ENCODE results near the gene MSH4.
"Not testable (repeated sequence)": the region's sequence is repeated elsewhere in the genome, so short reads cannot be mapped to it uniquely, and the experiment has no call there.

The MSH4 gene

DNA sequence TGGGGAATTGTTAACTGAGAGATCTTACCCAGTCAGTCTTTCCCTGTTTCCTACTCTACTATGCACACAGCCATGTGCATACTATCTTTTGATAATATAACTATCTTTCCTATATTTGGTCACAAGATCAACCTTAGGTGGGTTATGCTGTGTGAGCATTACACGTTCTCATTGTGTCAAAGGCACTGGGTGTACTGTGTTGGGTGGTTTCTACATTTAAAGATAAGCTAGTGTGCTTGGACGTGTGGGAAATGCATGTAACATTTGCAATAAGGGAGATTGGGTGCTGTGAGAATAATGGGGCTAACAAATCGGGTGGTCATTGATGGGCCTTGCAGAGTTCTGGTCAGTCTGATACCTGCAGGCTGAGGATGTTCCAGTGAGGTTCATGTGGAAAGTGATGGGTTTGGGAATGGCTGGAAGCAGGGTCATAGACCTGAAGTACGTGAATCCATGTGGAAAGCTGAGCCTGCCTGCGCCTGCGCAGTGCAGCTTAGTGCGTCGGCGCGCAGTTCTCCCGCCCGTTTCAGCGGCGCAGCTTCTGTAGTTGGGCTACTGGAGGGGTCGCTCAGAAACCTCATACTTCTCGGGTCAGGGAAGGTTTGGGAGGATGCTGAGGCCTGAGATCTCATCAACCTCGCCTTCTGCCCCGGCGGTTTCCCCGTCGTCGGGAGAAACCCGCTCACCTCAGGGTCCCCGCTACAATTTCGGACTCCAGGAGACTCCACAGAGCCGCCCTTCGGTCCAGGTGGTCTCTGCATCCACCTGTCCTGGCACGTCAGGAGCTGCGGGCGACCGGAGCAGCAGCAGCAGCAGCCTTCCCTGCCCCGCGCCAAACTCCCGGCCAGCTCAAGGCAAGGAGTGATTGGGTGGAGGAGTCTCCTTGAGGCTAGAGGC lies at the start of gene MSH4:
Gene MSH4 (plus strand): TSS at position 507 of the 897 bp plus-strand sequence. CDS start 104 bp downstream, at position 611.
- H3K27ac ChIP-seq = no peak within 1 kb of the TSS
- no peak for TF ChIP-seq ZFX (IDR thresholded peaks at IDR 0.05)
- TF ChIP-seq, protein P1, sequence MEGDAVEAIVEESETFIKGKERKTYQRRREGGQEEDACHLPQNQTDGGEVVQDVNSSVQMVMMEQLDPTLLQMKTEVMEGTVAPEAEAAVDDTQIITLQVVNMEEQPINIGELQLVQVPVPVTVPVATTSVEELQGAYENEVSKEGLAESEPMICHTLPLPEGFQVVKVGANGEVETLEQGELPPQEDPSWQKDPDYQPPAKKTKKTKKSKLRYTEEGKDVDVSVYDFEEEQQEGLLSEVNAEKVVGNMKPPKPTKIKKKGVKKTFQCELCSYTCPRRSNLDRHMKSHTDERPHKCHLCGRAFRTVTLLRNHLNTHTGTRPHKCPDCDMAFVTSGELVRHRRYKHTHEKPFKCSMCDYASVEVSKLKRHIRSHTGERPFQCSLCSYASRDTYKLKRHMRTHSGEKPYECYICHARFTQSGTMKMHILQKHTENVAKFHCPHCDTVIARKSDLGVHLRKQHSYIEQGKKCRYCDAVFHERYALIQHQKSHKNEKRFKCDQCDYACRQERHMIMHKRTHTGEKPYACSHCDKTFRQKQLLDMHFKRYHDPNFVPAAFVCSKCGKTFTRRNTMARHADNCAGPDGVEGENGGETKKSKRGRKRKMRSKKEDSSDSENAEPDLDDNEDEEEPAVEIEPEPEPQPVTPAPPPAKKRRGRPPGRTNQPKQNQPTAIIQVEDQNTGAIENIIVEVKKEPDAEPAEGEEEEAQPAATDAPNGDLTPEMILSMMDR (conservative IDR thresholded peaks at IDR 0.05) = no peak

DNA sequence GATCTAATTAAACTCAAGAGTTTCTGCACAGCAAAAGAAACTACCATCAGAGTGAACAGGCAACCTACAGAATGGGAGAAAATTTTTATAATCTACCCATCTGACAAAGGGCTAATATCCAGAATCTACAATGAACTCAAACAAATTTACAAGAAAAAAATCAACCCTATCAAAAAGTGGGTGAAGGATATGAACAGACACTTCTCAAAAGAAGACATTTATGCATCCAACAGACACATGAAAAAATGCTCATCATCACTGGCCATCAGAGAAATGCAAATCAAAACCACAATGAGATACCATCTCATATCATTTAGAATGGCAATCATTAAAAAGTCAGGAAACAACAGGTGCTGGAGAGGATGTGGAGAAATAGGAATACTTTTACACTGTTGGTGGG lies 39.5 kb upstream of the MSH4 start:
- not testable (repeated sequence) for H3K27ac ChIP-seq

DNA sequence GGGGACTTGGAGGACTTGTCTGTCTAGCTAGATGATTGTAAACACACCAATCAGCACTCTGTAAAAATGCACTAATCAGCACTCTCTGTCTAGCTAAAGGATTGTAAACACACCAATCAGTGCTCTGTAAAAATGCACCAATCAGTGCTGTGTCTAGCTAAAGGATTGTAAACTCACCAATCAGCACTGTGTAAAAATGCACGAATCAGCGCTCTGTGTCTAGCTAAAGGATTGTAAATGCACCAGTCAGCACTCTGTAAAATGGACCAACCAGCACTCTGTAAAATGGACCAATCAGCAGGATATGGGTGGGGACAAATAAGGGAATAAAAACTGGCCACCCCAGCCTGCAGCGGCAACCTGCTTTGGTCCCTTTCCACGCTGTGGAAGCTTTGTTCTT lies 38.1 kb upstream of the MSH4 start:
- not testable (repeated sequence) for H3K27ac ChIP-seq

DNA sequence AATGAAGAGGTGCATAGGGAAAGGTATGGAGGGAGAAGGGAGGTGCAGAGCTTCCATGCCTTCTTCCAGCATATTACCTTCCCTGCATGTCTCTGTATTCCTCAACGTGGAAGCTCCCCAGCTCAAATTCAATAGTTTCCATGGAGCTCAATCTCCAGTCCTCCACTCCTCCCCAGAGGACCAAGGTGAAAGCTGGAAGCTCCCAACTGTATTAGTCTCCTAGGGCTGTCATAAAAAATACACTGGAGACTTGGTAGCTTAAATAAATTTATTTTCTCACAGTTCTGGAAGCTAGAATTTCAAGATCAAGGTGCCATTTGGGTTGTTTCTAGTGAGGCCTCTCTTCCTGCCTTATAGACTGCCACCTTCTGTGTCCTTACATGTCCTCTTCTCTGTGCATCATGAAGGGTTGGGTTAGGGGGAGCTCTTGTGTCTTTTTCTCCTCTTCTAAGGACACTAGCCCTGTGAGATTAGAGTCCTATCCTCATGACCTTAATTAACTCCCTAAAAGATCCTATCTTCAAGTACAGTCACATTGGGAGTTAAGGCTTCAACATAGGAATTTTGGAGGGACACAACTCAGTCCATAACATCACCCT lies 32.5 kb upstream of the MSH4 start:
- no peak overlapping the region for H3K27ac ChIP-seq
- TF ChIP-seq, protein P1 (conservative IDR thresholded peaks at IDR 0.05) = no peak
- TF ChIP-seq ZFX (IDR thresholded peaks at IDR 0.05) = no peak

DNA sequence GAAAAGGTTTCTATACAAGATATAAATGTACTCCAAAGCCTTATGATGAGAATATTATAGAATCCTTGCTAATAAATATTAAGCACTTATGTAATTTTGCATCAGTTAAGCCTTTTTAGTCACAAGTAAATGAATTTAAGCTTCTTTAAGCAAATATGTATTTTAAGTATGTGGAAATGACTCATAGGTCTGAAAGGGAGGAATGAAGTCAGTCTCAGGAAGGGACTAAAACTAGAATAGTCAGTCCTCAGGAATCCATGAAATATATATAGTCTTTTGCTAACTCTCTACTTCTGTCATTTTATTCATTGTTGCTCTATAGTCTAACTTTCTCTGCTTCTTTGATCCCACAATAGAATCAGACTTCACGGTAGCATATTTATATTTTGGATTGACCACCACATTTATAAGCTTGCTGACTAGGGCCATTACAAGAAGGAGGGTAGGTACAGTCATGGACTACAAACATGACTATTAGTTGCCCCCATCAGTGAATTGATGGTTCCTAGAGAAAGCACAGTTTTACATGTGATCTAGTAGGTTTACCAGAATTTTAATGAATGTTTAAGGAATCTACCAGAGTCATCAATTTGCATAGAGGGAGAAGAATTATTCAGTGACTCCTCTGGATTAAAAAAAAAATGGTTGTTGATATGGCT lies 30.9 kb upstream of the MSH4 start:
- H3K27ac ChIP-seq = no peak overlapping the region
- TF ChIP-seq, protein P1 (conservative IDR thresholded peaks at IDR 0.05) = no peak
- TF ChIP-seq ZFX (IDR thresholded peaks at IDR 0.05) = no peak

DNA sequence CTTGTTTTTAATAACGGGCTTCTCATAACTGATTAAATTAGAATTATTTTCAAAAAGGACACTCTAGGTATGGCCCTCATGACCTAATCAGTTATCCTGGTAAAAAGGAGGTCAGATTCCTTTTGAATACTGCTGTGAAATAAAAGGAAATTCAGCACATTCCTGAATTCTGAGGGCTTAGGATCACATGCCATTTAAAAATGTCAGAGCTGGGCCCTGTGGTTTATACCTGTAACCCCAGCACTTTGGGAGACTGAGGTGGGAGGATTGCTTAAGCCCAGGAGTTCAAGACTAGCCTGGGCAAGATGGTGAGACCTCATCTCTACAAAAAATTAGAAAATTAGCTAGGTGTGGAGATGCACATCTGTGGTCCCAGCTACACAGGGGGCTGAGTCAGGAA lies 28.7 kb upstream of the MSH4 start:
- H3K27ac ChIP-seq = no peak overlapping the region
- no peak for TF ChIP-seq ZFX (IDR thresholded peaks at IDR 0.05)
- TF ChIP-seq, protein P1 (conservative IDR thresholded peaks at IDR 0.05) = no peak

DNA sequence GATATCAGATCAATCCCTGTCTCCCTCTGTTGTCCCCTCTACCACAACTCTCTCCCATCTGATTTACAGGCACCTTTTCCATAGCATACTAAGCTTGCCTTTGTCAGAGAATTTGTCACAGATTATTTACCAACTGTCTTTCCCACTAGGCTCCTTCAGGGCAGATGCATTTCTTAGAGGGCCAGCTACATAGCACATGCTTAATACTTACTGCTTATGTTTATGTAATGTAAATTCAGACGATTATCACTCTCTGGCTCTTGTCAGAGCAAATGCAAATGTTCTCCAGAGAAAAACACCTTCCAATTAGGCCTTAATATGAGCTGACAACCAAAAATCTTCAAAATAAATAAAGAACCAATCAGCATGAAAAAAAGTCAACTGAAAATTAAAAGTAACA lies 25.9 kb upstream of the MSH4 start:
- H3K27ac ChIP-seq = no peak overlapping the region
- TF ChIP-seq ZFX (IDR thresholded peaks at IDR 0.05) = no peak
- TF ChIP-seq, protein P1 (conservative IDR thresholded peaks at IDR 0.05) = no peak

DNA sequence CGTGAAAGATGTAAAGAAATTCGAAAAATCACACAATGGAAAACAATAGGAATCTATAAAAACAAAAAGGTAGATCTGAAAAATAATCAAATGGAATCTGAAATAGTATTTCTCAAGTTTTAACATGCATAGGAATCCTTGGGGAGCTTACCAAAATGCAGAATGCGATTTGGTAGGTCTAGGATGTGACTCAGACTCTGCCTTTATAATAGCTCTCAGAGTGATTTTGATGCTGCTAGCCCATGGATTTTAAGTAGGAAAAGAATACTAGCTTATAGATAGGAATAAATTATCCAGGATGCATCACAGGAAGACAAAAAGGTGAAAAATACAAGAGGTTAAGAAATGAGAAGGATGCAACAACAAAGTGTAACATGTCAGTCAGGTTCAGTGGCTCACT lies 24.7 kb upstream of the MSH4 start:
- H3K27ac ChIP-seq = no peak overlapping the region
- TF ChIP-seq ZFX (IDR thresholded peaks at IDR 0.05) = no peak
- TF ChIP-seq, protein P1 (conservative IDR thresholded peaks at IDR 0.05) = no peak

DNA sequence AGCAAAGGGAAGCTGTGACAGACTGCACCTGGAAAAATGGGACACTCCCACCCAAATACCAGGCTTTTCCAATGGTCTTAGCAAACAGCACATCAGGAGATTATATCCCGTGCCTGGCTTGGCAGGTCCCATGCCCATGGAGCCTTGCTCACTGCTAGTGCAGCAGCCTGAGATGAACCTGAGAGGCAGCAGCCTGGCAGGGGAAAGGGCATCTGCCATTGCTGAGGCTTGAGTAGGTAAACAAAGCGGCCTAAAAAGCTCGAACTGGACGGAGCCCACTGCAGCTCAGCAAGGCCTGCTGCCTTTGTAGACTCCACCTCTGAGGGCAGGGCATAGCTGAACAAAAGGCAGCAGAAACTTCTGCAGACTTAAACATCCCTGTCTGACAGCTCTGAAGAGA lies 18.9 kb upstream of the MSH4 start:
- H3K27ac ChIP-seq = not testable (repeated sequence)

DNA sequence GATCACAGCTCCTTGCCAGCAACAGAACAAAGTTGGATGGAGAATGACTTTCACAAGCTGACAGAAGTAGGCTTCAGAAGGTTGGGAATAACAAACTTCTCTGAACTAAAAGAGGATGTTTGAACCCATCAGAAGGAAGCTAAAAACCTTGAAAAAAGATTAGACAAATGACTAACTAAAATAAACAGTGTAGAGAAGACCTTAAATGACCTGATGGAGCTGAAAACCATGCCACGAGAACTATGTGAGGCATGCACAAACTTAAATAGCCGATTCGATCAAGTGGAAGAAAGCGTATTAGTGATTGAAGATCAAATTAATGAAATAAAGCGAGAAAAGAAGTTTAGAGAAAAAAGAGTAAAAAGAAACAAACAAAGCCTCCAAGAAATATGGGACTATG lies 18.0 kb upstream of the MSH4 start:
- H3K27ac ChIP-seq = not testable (repeated sequence)

DNA sequence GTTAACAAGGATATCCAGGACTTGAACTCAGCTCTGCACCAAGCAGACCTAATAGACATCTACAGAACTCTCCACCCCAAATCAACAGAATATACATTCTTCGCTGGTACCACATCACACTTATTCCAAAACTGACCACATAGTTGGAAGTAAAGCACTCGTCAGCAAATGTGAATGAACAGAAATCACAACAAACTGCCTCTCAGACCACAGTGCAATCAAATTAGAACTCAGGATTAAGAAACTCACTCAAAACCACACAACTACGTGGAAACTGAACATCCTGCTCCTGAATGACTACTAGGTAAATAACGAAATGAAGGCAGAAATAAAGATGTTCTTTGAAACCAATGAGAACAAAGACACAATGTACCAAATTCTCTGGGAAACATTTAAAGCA lies 16.5 kb upstream of the MSH4 start:
- H3K27ac ChIP-seq = not testable (repeated sequence)

DNA sequence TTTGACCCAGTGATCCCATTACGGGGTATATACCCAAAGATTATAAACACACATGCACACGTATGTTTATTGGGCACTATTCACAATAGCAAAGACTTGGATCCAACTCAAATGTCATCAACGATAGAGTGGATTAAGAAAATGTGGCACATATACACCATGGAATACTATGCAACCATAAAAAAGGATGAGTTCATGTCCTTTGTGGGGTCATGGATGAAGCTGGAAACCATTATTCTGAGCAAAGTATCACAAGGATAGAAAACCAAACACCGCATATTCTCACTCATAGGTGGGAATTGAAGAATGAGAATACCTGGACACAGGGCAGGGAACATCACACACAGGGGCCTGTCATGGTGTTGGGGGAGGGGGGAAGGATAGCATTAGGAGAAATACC lies 12.8 kb upstream of the MSH4 start:
- H3K27ac ChIP-seq = not testable (repeated sequence)

Measured in C4-2B (cell line).